Effector memory CD4-positive, alpha-beta T cell (primary cell): ENCODE data around the gene GNGT1.

Source experiments
- DNase-seq, 3 donors: peaks; one replicate each; pipeline ENCODE4 v3.0.0-alpha.2; 2020
- H3K27ac ChIP-seq: 2 replicates; pipeline ENCODE4 v1.7.0; 2013; ENCODE audit warnings: mild to moderate bottlenecking, low read length, moderate library complexity; ENCODE audit not compliant: insufficient read depth, poor library complexity, severe bottlenecking
- H3K27me3 ChIP-seq: replicated peaks from 2 replicates; pipeline ENCODE4 v1.7.0; 2013; ENCODE audit warnings: mild to moderate bottlenecking, low read length; ENCODE audit not compliant: insufficient read depth, control insufficient read depth, poor library complexity, severe bottlenecking
- H3K36me3 ChIP-seq: 2 replicates; pipeline ENCODE4 v1.7.0; 2013; ENCODE audit warnings: mild to moderate bottlenecking, low read length, moderate library complexity; ENCODE audit not compliant: control insufficient read depth, insufficient read depth
- H3K4me1 ChIP-seq: 2 replicates; pipeline ENCODE4 v1.7.0; 2013; ENCODE audit warnings: low read length, mild to moderate bottlenecking; ENCODE audit not compliant: control insufficient read depth, insufficient read depth, poor library complexity, severe bottlenecking
- H3K4me3 ChIP-seq: 2 replicates; pipeline ENCODE4 v1.7.0; 2013; ENCODE audit warnings: low read length, low read depth, mild to moderate bottlenecking; ENCODE audit not compliant: insufficient read depth, poor library complexity, severe bottlenecking
- H3K9me3 ChIP-seq: 2 replicates; pipeline ENCODE4 v1.7.0; 2013; ENCODE audit warnings: mild to moderate bottlenecking, low read length, moderate library complexity; ENCODE audit not compliant: control insufficient read depth
- total RNA-seq, 3 donors: gene quantifications; one replicate each; lab custom pipeline; 2026; lab: John Stamatoyannopoulos, UW

The GNGT1 gene
- total RNA-seq = 0 reads per million in 3 donors

- no peaks in the 10 kb centered on the region for H3K9me3 ChIP-seq
- H3K27ac ChIP-seq = no peak within 1 kb of the TSS
- no peak within 1 kb of the TSS for H3K4me3 ChIP-seq
- no peaks in the 10 kb centered on the region for H3K27me3 ChIP-seq
- no peak for DNase-seq
- H3K36me3 ChIP-seq = no peaks in the 10 kb centered on the region
- H3K4me1 ChIP-seq = no peaks in the 10 kb centered on the region
Observed at GRCh38 chr7:93906267-93906666, at the start of gene GNGT1. Gene GNGT1, plus strand, starts transcription at chr7:93906567. Its CDS starts 180 bp downstream, at chr7:93906747.

- Histone ChIP-seq H3K27ac (no peak overlapping the region), H3K4me1 (no peaks in the 10 kb centered on the region), H3K27me3 (no peaks in the 10 kb centered on the region), H3K36me3 (no peaks in the 10 kb centered on the region), H3K9me3 (no peaks in the 10 kb centered on the region), H3K4me3 (no peak overlapping the region)
- no peak for DNase-seq
Observed at GRCh38 chr7:93858857-93859256, 47.5 kb upstream of the GNGT1 start.

- Histone ChIP-seq H3K36me3 (no peaks in the 10 kb centered on the region), H3K9me3 (no peaks in the 10 kb centered on the region), H3K27me3 (no peaks in the 10 kb centered on the region), H3K4me3 (no peak overlapping the region), H3K27ac (no peak overlapping the region), H3K4me1 (no peaks in the 10 kb centered on the region)
- DNase-seq = no peak
Observed at GRCh38 chr7:93860261-93860660, 46.1 kb upstream of the GNGT1 start.

GRCh38 chr7:93861325-93861949 is 44.9 kb upstream of the GNGT1 start:
- H3K36me3 ChIP-seq = no peaks in the 10 kb centered on the region
- H3K27me3 ChIP-seq = no peaks in the 10 kb centered on the region
- no peak for DNase-seq
- no peak overlapping the region for H3K4me3 ChIP-seq
- no peaks in the 10 kb centered on the region for H3K4me1 ChIP-seq
- no peaks in the 10 kb centered on the region for H3K9me3 ChIP-seq
- no peak overlapping the region for H3K27ac ChIP-seq

GRCh38 chr7:93862651-93863050 is 43.7 kb upstream of the GNGT1 start:
- Histone ChIP-seq H3K27me3 (no peaks in the 10 kb centered on the region), H3K4me3 (no peak overlapping the region), H3K36me3 (no peaks in the 10 kb centered on the region), H3K4me1 (no peaks in the 10 kb centered on the region), H3K9me3 (no peaks in the 10 kb centered on the region), H3K27ac (no peak overlapping the region)
- DNase-seq = no peak

- no peaks in the 10 kb centered on the region for H3K9me3 ChIP-seq
- H3K36me3 ChIP-seq = no peaks in the 10 kb centered on the region
- no peak overlapping the region for H3K27ac ChIP-seq
- H3K4me1 ChIP-seq = no peaks in the 10 kb centered on the region
- H3K4me3 ChIP-seq = no peak overlapping the region
- DNase-seq = no peak
- H3K27me3 ChIP-seq = no peaks in the 10 kb centered on the region
Observed at GRCh38 chr7:93866886-93867285, 39.5 kb upstream of the GNGT1 start.

GRCh38 chr7:93873998-93874574 is 32.3 kb upstream of the GNGT1 start:
- no peak overlapping the region for H3K4me3 ChIP-seq
- no peaks in the 10 kb centered on the region for H3K36me3 ChIP-seq
- no peak for DNase-seq

GRCh38 chr7:93877742-93878141 is 28.6 kb upstream of the GNGT1 start:
- H3K4me3 ChIP-seq = no peak overlapping the region

More at GRCh38 chr7:93873998-93874574, 32.3 kb upstream of the GNGT1 start:
- H3K4me1 ChIP-seq = no peaks in the 10 kb centered on the region
- no peak overlapping the region for H3K27ac ChIP-seq
- no peaks in the 10 kb centered on the region for H3K27me3 ChIP-seq
- H3K9me3 ChIP-seq = no peaks in the 10 kb centered on the region

GRCh38 chr7:93879356-93879755 is 27.0 kb upstream of the GNGT1 start:
- H3K9me3 ChIP-seq = no peaks in the 10 kb centered on the region
- no peaks in the 10 kb centered on the region for H3K36me3 ChIP-seq
- DNase-seq = no peak
- H3K27me3 ChIP-seq = no peaks in the 10 kb centered on the region
- H3K4me1 ChIP-seq = no peaks in the 10 kb centered on the region
- no peak overlapping the region for H3K4me3 ChIP-seq
- no peak overlapping the region for H3K27ac ChIP-seq

More at GRCh38 chr7:93877742-93878141, 28.6 kb upstream of the GNGT1 start:
- Histone ChIP-seq H3K4me1 (no peaks in the 10 kb centered on the region), H3K27ac (no peak overlapping the region), H3K27me3 (no peaks in the 10 kb centered on the region), H3K9me3 (no peaks in the 10 kb centered on the region), H3K36me3 (no peaks in the 10 kb centered on the region)
- DNase-seq = no peak

- no peaks in the 10 kb centered on the region for H3K36me3 ChIP-seq
- H3K27ac ChIP-seq = no peak overlapping the region
- no peak for DNase-seq
- H3K4me1 ChIP-seq = no peaks in the 10 kb centered on the region
- H3K27me3 ChIP-seq = no peaks in the 10 kb centered on the region
- no peak overlapping the region for H3K4me3 ChIP-seq
- H3K9me3 ChIP-seq = no peaks in the 10 kb centered on the region
Observed at GRCh38 chr7:93882468-93882867, 23.9 kb upstream of the GNGT1 start.
